Endothelial cell of umbilical vein (primary cell): Measurements from ENCODE around the gene ELF4. TPM values are rescaled to one million over a fixed set of nuclear protein-coding genes. Genes with fewer than 3 reads are reported as not detected.

Experiments used
- BruUV-seq: library from RNA; stranded (reverse); fragments of 400-500 nt; replicated peaks from 2 replicates; lab custom pipeline; 2021; lab: Mats Ljungman, UMichigan
- CTCF ChIA-PET: fragments of 300-600, 350-600 bp; sonication (Branson Sonifier 250); formaldehyde crosslinking; loops from one replicate; lab custom pipeline; 2021; ENCODE audit warnings: antibody characterized with exemption, inconsistent platforms; lab: Charles Lee
- POLR2A ChIA-PET: fragments of 300-600, 350-600 bp; sonication (Branson Sonifier 250); formaldehyde crosslinking; loops from one replicate; lab custom pipeline; 2021; ENCODE audit warnings: antibody characterized with exemption, inconsistent platforms; lab: Charles Lee
- DNase-seq: peaks from one replicate; pipeline ENCODE4 v3.0.0-alpha.2; 2011; ENCODE audit warnings: low read depth, low spot score
- FAIRE-seq: peaks from 2 replicates; lab custom pipeline; 2011; peaks lifted over from hg19 to GRCh38; lab: Jason Lieb, UNC
- H2AFZ ChIP-seq: 2 replicates; pipeline ENCODE4 v1.6.0; 2012; ENCODE audit warnings: low read depth, low read length, control low read depth, inconsistent platforms
- H3K27ac ChIP-seq: 2 replicates; pipeline ENCODE4 v1.5.1; 2011; ENCODE audit warnings: low read depth, mild to moderate bottlenecking, control low read depth, low read length, moderate library complexity; ENCODE audit not compliant: insufficient read depth
- H3K27me3 ChIP-seq, 2 experiments: 2 replicates each; pipeline versions ENCODE4 v1.6.0 to v1.6.1; 2011; ENCODE audit warnings: low read length in 2 of 2, mixed read lengths in 1 of 2; ENCODE audit not compliant: control insufficient read depth in 2 of 2, insufficient read depth in 2 of 2
- H3K36me3 ChIP-seq, 2 experiments: 2 replicates in 1 of 2; 3 replicates in 1 of 2; pipeline ENCODE4 v1.5.1; 2011; ENCODE audit warnings: low read length in 2 of 2, mild to moderate bottlenecking in 1 of 2, moderate library complexity in 1 of 2; ENCODE audit not compliant: control insufficient read depth in 2 of 2, insufficient read depth in 2 of 2; ENCODE audit errors: extremely low read depth in 1 of 2
- H3K4me1 ChIP-seq: 3 replicates; pipeline ENCODE4 v1.5.1; 2011; ENCODE audit warnings: mild to moderate bottlenecking, low read length; ENCODE audit not compliant: control insufficient read depth, insufficient read depth; ENCODE audit errors: extremely low read depth
- H3K4me2 ChIP-seq: 2 replicates; pipeline ENCODE4 v1.6.1; 2011; ENCODE audit warnings: low read length, control low read depth, mixed read lengths; ENCODE audit not compliant: insufficient read depth
- H3K4me3 ChIP-seq, 3 experiments: fragments of 200-600 bp in 1 of 3; sonication (generic), shearing (Covaris generic) in 1 of 3; replicated peaks in 1 of 3; 2 replicates each; pipeline ENCODE4 v1.5.1; 2011 to 2016; ENCODE audit warnings: control low read depth in 3 of 3, low read length in 3 of 3, mild to moderate bottlenecking in 2 of 3, inconsistent platforms in 1 of 3, low read depth in 1 of 3, moderate library complexity in 1 of 3; ENCODE audit not compliant: insufficient read depth in 1 of 3
- H3K79me2 ChIP-seq: 2 replicates; pipeline ENCODE4 v1.6.0; 2012; ENCODE audit warnings: low read length, inconsistent platforms; ENCODE audit not compliant: control insufficient read depth, insufficient read depth
- H3K9ac ChIP-seq: replicated peaks from 2 replicates; pipeline ENCODE3; 2011; ENCODE audit warnings: low read length, control low read depth; ENCODE audit not compliant: insufficient read depth; ENCODE audit errors: extremely low read depth
- H3K9me1 ChIP-seq: replicated peaks from 3 replicates; pipeline ENCODE4 v1.6.0; 2011; ENCODE audit warnings: mild to moderate bottlenecking, low read length; ENCODE audit not compliant: control insufficient read depth, insufficient read depth; ENCODE audit errors: extremely low read depth
- H3K9me3 ChIP-seq: replicated peaks from 2 replicates; pipeline ENCODE4 v1.5.1; 2012; ENCODE audit warnings: low read length, inconsistent platforms; ENCODE audit not compliant: control insufficient read depth, insufficient read depth
- H4K20me1 ChIP-seq: replicated peaks from 2 replicates; pipeline ENCODE3; 2011; ENCODE audit warnings: mild to moderate bottlenecking, low read length; ENCODE audit not compliant: control insufficient read depth, insufficient read depth; ENCODE audit errors: extremely low read depth
- EZH2 ChIP-seq: IDR thresholded peaks from 2 replicates; pipeline ENCODE4 v1.6.1; 2012; ENCODE audit warnings: borderline replicate concordance, low read depth, mild to moderate bottlenecking, moderate library complexity, low read length, inconsistent platforms; ENCODE audit not compliant: severe bottlenecking
- FOS ChIP-seq: IDR thresholded peaks from 2 replicates; pipeline ENCODE4 v1.6.1; 2011; ENCODE audit warnings: mild to moderate bottlenecking, low read length, moderate library complexity, borderline replicate concordance; ENCODE audit not compliant: insufficient read depth
- GATA2 ChIP-seq: IDR thresholded peaks from 2 replicates; pipeline ENCODE4 v1.7.0; 2011; ENCODE audit warnings: low read depth, mild to moderate bottlenecking, moderate library complexity, mixed read lengths, low read length; ENCODE audit not compliant: insufficient read length, insufficient read depth
- JUN ChIP-seq: IDR thresholded peaks from 2 replicates; pipeline ENCODE4 v1.6.1; 2011; ENCODE audit warnings: borderline replicate concordance, low read depth; ENCODE audit not compliant: insufficient read length, insufficient read depth
- MAX ChIP-seq: IDR thresholded peaks from 2 replicates; pipeline ENCODE4 v1.6.1; 2011; ENCODE audit not compliant: insufficient read depth, insufficient read length
- MYC ChIP-seq: IDR thresholded peaks from one replicate; pipeline ENCODE4 v1.6.1; 2011; ENCODE audit warnings: mild to moderate bottlenecking, low read depth, low read length
- POLR2A ChIP-seq: IDR thresholded peaks from 2 replicates; pipeline ENCODE4 v1.6.1; 2012; ENCODE audit warnings: low read depth, mild to moderate bottlenecking, control low read depth, low read length
- POLR2AphosphoS5 ChIP-seq: IDR thresholded peaks from 2 replicates; pipeline ENCODE4 v1.6.1; 2012; ENCODE audit warnings: low read depth, mild to moderate bottlenecking, control low read depth, low read length, moderate library complexity; ENCODE audit not compliant: insufficient read depth
- dilution Hi-C: fragments of 300-500 bp; cut with MboI; formaldehyde crosslinking; loops from one replicate; pipeline ENCODE4 v1.15.0; 2019; ENCODE audit warnings: low sequenced_read_pairs; ENCODE audit not compliant: extremely low pct_ligation_motif_present
- intact Hi-C: fragments of 100-400 bp; cut with micrococcal nuclease; formaldehyde crosslinking; loops from one replicate; pipeline ENCODE4 v1.10.0; 2022
- polyA plus RNA-seq, 4 experiments: library from polyadenylated mRNA; depleted of rRNA in 3 of 4; stranded (reverse) in 3 of 4; unstranded in 1 of 4; fragments of >200 nt; gene quantifications; 2 replicates each; pipeline versions ENCODE4 v1.2.1 to v1.2.3, GENCODE V29; 2011 to 2012; ENCODE audit warnings: missing spikeins in 1 of 4
- total RNA-seq: library from RNA; stranded (reverse); gene quantifications from 2 replicates; pipeline ENCODE4 v1.2.3, GENCODE V29; 2021
- TF ChIP-seq, protein P1 (sequence below), 2 donors: IDR thresholded peaks; 1 replicate in 1 of 2; 2 replicates in 1 of 2; pipeline ENCODE4 v1.5.1; 2011; ENCODE audit warnings: low read length in 2 of 2, mild to moderate bottlenecking in 2 of 2, moderate library complexity in 2 of 2, control low read depth in 1 of 2, inconsistent platforms in 1 of 2, low read depth in 1 of 2; ENCODE audit not compliant: insufficient read depth in 1 of 2; ENCODE audit errors: extremely low read depth in 1 of 2

Gene ELF4
- total and polyA plus RNA-seq, 2 donors (not counting 3 experiments of a cell fraction or from before 2014, with no cell fraction given) = 31.9 to 33.4 TPM

GRCh38 chrX:130018143-130018542, 92.2 kb downstream of the ELF4 start:
- H4K20me1 ChIP-seq = no peaks in the 10 kb centered on the region
- dilution Hi-C loops (no loop called here), intact Hi-C loops (no loop called here)
- TF ChIP-seq MYC (no peak), POLR2AphosphoS5 (no peak), EZH2 (no peak), FOS (no peak), POLR2A (no peak), MAX (no peak), GATA2 (no peak), JUN (no peak)
- TF ChIP-seq, protein P1, sequence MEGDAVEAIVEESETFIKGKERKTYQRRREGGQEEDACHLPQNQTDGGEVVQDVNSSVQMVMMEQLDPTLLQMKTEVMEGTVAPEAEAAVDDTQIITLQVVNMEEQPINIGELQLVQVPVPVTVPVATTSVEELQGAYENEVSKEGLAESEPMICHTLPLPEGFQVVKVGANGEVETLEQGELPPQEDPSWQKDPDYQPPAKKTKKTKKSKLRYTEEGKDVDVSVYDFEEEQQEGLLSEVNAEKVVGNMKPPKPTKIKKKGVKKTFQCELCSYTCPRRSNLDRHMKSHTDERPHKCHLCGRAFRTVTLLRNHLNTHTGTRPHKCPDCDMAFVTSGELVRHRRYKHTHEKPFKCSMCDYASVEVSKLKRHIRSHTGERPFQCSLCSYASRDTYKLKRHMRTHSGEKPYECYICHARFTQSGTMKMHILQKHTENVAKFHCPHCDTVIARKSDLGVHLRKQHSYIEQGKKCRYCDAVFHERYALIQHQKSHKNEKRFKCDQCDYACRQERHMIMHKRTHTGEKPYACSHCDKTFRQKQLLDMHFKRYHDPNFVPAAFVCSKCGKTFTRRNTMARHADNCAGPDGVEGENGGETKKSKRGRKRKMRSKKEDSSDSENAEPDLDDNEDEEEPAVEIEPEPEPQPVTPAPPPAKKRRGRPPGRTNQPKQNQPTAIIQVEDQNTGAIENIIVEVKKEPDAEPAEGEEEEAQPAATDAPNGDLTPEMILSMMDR (IDR thresholded peaks at IDR 0.05; ENCODE audit: extremely low read depth in 1 of 2, insufficient read depth in 1 of 2, low read depth in 1 of 2, low read length in 2 of 2) = no peak
- no peak overlapping the region for H3K4me2 ChIP-seq
- no peak overlapping the region for H2AFZ ChIP-seq
- H3K9me3 ChIP-seq = no peaks in the 10 kb centered on the region
- H3K79me2 ChIP-seq = no peaks in the 10 kb centered on the region
- H3K27me3 ChIP-seq = no peaks in the 10 kb centered on the region
- ChIA-PET CTCF (interaction anchor here (0.7 to 1.2 kb wide), 2 partner anchors 10 to 42 kb away, joined by 3 to 9 read pairs; no protein-coding TSS in a partner anchor), POLR2A (no interaction called here)
- H3K4me3 ChIP-seq = no peak overlapping the region
- H3K9ac ChIP-seq = no peak overlapping the region
- H3K27ac ChIP-seq = no peak overlapping the region
- no peaks in the 10 kb centered on the region for H3K4me1 ChIP-seq
- no peak for DNase-seq
- no peak for FAIRE-seq
- BruUV-seq = no TSS peak
- no peaks in the 10 kb centered on the region for H3K9me1 ChIP-seq
- peaks cover 0 to 8% of the 10 kb centered on the region in 2 experiments for H3K36me3 ChIP-seq
